H9 (cell line): Measurements from ENCODE around the gene PARM1. TPM values are rescaled to one million over a fixed set of nuclear protein-coding genes. Genes with fewer than 3 reads are reported as not detected.

Experiments
- DNase-seq: peaks from one replicate; pipeline ENCODE4 v3.0.0-alpha.2; 2017
- H2AFZ ChIP-seq: one replicate; pipeline ENCODE4 v1.6.1; 2013; ENCODE audit warnings: mild to moderate bottlenecking, low read length, control low read depth, moderate library complexity
- H2AK5ac ChIP-seq: 2 replicates; pipeline ENCODE4 v1.6.1; 2013; ENCODE audit warnings: low read length, control low read depth, mixed read lengths; ENCODE audit not compliant: insufficient read length
- H2BK120ac ChIP-seq: one replicate; pipeline ENCODE4 v1.6.1; 2013; ENCODE audit warnings: low read depth, mild to moderate bottlenecking, low read length, control low read depth, inconsistent platforms; ENCODE audit not compliant: poor library complexity, severe bottlenecking
- H2BK12ac ChIP-seq: 2 replicates; pipeline ENCODE4 v1.6.1; 2013; ENCODE audit warnings: low read length, control low read depth, mixed read lengths, low read depth; ENCODE audit not compliant: insufficient read length
- H2BK15ac ChIP-seq: 2 replicates; pipeline ENCODE4 v1.6.1; 2013; ENCODE audit warnings: low read depth, low read length, control low read depth
- H2BK20ac ChIP-seq: one replicate; pipeline ENCODE4 v1.6.1; 2013; ENCODE audit warnings: low read depth, mild to moderate bottlenecking, low read length, control low read depth, inconsistent platforms; ENCODE audit not compliant: poor library complexity, severe bottlenecking
- H2BK5ac ChIP-seq: 2 replicates; pipeline ENCODE4 v1.6.1; 2013; ENCODE audit warnings: low read length, control low read depth, mixed read lengths; ENCODE audit not compliant: insufficient read length
- H3K14ac ChIP-seq: 2 replicates; pipeline ENCODE4 v1.6.1; 2013; ENCODE audit warnings: low read length, control low read depth; ENCODE audit not compliant: insufficient read depth
- H3K18ac ChIP-seq: 2 replicates; pipeline ENCODE4 v1.6.1; 2013; ENCODE audit warnings: low read depth, mild to moderate bottlenecking, mixed read lengths, low read length, control low read depth; ENCODE audit not compliant: insufficient read length
- H3K23ac ChIP-seq: 2 replicates; pipeline ENCODE4 v1.6.1; 2013; ENCODE audit warnings: low read length, control low read depth, mixed read lengths, low read depth; ENCODE audit not compliant: insufficient read length
- H3K23me2 ChIP-seq: 2 replicates; pipeline ENCODE4 v1.6.1; 2013; ENCODE audit warnings: low read depth, mild to moderate bottlenecking, mixed read lengths, low read length, control low read depth; ENCODE audit not compliant: insufficient read length, poor library complexity, severe bottlenecking
- H3K27ac ChIP-seq: 2 replicates; pipeline ENCODE4 v1.5.1; 2013; ENCODE audit warnings: low read length, control low read depth, mixed read lengths, low read depth; ENCODE audit not compliant: insufficient read length
- H3K27me3 ChIP-seq: 2 replicates; pipeline ENCODE4 v1.6.1; 2013; ENCODE audit warnings: low read length, control low read depth, inconsistent platforms; ENCODE audit not compliant: insufficient read depth
- H3K4ac ChIP-seq: 2 replicates; pipeline ENCODE4 v1.6.1; 2013; ENCODE audit warnings: low read depth, mild to moderate bottlenecking, control low read depth, inconsistent platforms, low read length, moderate library complexity
- H3K4me1 ChIP-seq: 2 replicates; pipeline ENCODE4 v1.6.1; 2013; ENCODE audit warnings: low read length, control low read depth, inconsistent platforms; ENCODE audit not compliant: insufficient read depth
- H3K4me2 ChIP-seq: 2 replicates; pipeline ENCODE4 v1.6.1; 2013; ENCODE audit warnings: low read length, control low read depth, mixed read lengths; ENCODE audit not compliant: insufficient read length, insufficient read depth
- H3K56ac ChIP-seq: 2 replicates; pipeline ENCODE4 v1.6.1; 2013; ENCODE audit warnings: low read depth, mild to moderate bottlenecking, mixed read lengths, low read length, control low read depth; ENCODE audit not compliant: insufficient read length
- H3K79me1 ChIP-seq: 2 replicates; pipeline ENCODE4 v1.6.1; 2013; ENCODE audit warnings: low read depth, mild to moderate bottlenecking, moderate library complexity, low read length, control low read depth, inconsistent platforms; ENCODE audit not compliant: insufficient read depth, poor library complexity, severe bottlenecking
- H3K79me2 ChIP-seq: 2 replicates; pipeline ENCODE4 v1.6.1; 2013; ENCODE audit warnings: low read length, control low read depth, inconsistent platforms; ENCODE audit not compliant: insufficient read depth
- H3K9ac ChIP-seq: 2 replicates; pipeline ENCODE4 v1.6.1; 2013; ENCODE audit warnings: low read length, control low read depth, mixed read lengths; ENCODE audit not compliant: insufficient read length; ENCODE audit errors: extremely low read depth
- H3K9me3 ChIP-seq: one replicate; pipeline ENCODE4 v1.6.1; 2013; ENCODE audit warnings: low read depth, low read length, inconsistent platforms; ENCODE audit not compliant: control insufficient read depth
- H3T11ph ChIP-seq: one replicate; pipeline ENCODE4 v1.6.1; 2013; ENCODE audit warnings: mild to moderate bottlenecking, low read length, control low read depth, inconsistent platforms
- H4K20me1 ChIP-seq: one replicate; pipeline ENCODE4 v1.6.1; 2013; ENCODE audit not compliant: control insufficient read depth, insufficient read length, insufficient read depth
- H4K5ac ChIP-seq: 2 replicates; pipeline ENCODE4 v1.6.1; 2013; ENCODE audit warnings: low read depth, mild to moderate bottlenecking, mixed read lengths, low read length, control low read depth; ENCODE audit not compliant: insufficient read length
- H4K8ac ChIP-seq: replicated peaks from 2 replicates; pipeline ENCODE4 v1.6.1; 2013; ENCODE audit warnings: low read length, control low read depth, mixed read lengths, low read depth; ENCODE audit not compliant: insufficient read length
- H4K91ac ChIP-seq: 2 replicates; pipeline ENCODE4 v1.6.1; 2013; ENCODE audit warnings: low read depth, mild to moderate bottlenecking, moderate library complexity, mixed read lengths, low read length, control low read depth; ENCODE audit not compliant: insufficient read length
- H3K27ac Mint-ChIP-seq, 3 experiments: 2 replicates in 2 of 3; 3 replicates in 1 of 3; pipeline ENCODE4 v1.8.0; 2020 to 2021; ENCODE audit warnings: mixed read lengths in 3 of 3, mild to moderate bottlenecking in 1 of 3, moderate library complexity in 1 of 3
- H3K27me3 Mint-ChIP-seq: 2 replicates; pipeline ENCODE4 v1.8.0; 2021; ENCODE audit warnings: low read depth, mild to moderate bottlenecking, moderate library complexity, mixed read lengths
- H3K36me3 Mint-ChIP-seq, 3 experiments: 2 replicates in 2 of 3; 3 replicates in 1 of 3; pipeline ENCODE4 v1.8.0; 2020 to 2021; ENCODE audit warnings: low read depth in 3 of 3, mixed read lengths in 3 of 3; ENCODE audit not compliant: insufficient read depth in 1 of 3
- H3K4me1 Mint-ChIP-seq, 2 experiments: 2 replicates each; pipeline ENCODE4 v1.8.0; 2020; ENCODE audit warnings: mixed read lengths in 2 of 2
- H3K4me3 Mint-ChIP-seq, 2 experiments: 2 replicates in 1 of 2; 3 replicates in 1 of 2; pipeline ENCODE4 v1.8.0; 2020 to 2021; ENCODE audit warnings: mild to moderate bottlenecking in 2 of 2, mixed read lengths in 2 of 2, moderate library complexity in 1 of 2
- H3K9me3 Mint-ChIP-seq, 2 experiments: 2 replicates in 1 of 2; 3 replicates in 1 of 2; pipeline ENCODE4 v1.8.0; 2020; ENCODE audit warnings: mild to moderate bottlenecking in 2 of 2, mixed read lengths in 2 of 2, moderate library complexity in 1 of 2
- CTCF ChIP-seq: fragments of 200-600 bp; sonication (generic); conservative IDR thresholded peaks from 3 replicates; pipeline ENCODE4 v1.8.0; 2021; ENCODE audit warnings: antibody characterized with exemption, mild to moderate bottlenecking
- WGBS: extraction: QIAGEN DNeasy Blood & Tissue Kit; methylation state at CpG from one replicate; pipeline ENCODE4 v1.1.7; 2013; ENCODE audit warnings: missing lambda C conversion rate, low lambda C conversion rate, mixed read lengths; ENCODE audit not compliant: insufficient read length; ENCODE audit errors: extremely low coverage; 5-methylcytosine and 5-hydroxymethylcytosine counted together
- total RNA-seq: library from RNA; stranded (reverse); gene quantifications from 2 replicates; pipeline ENCODE4 v1.2.1, GENCODE V29; 2021

Gene PARM1
- total RNA-seq, 1 experiment from 2014 or later = 2.0 TPM

- no peaks in the 10 kb centered on the region for H3K23me2 ChIP-seq
- no peak overlapping the region for H3K27ac ChIP-seq
- no peak overlapping the region for H2BK12ac ChIP-seq
- no peak overlapping the region for H4K8ac ChIP-seq
- H3K18ac ChIP-seq = no peak overlapping the region
- DNase-seq = no peak
- no peak overlapping the region for H3K4me2 ChIP-seq
- H3K4me1 Mint-ChIP-seq = no peaks in the 10 kb centered on the region
- no peak overlapping the region for H3K4ac ChIP-seq
- H2AK5ac ChIP-seq = no peak overlapping the region
- H3K27ac Mint-ChIP-seq = no peak overlapping the region
- H3K23ac ChIP-seq = no peak overlapping the region
- H2AFZ ChIP-seq = no peak overlapping the region
- H2BK20ac ChIP-seq = no peak overlapping the region
- H3K9me3 ChIP-seq = no peaks in the 10 kb centered on the region
- H3K4me3 Mint-ChIP-seq = no peak overlapping the region
- no peak overlapping the region for H3K56ac ChIP-seq
- no peaks in the 10 kb centered on the region for H4K20me1 ChIP-seq
- H2BK15ac ChIP-seq = no peak overlapping the region
- H2BK120ac ChIP-seq = no peak overlapping the region
- H3K27me3 Mint-ChIP-seq = no peaks in the 10 kb centered on the region
- no peaks in the 10 kb centered on the region for H3K27me3 ChIP-seq
- no peaks in the 10 kb centered on the region for H3K9me3 Mint-ChIP-seq
- H3K79me1 ChIP-seq = no peaks in the 10 kb centered on the region
- no peak overlapping the region for H4K5ac ChIP-seq
- TF ChIP-seq CTCF = no peak
- H3K79me2 ChIP-seq = no peaks in the 10 kb centered on the region
- H4K91ac ChIP-seq = no peak overlapping the region
- H3K14ac ChIP-seq = no peak overlapping the region
- no peak overlapping the region for H3K9ac ChIP-seq
- no peak overlapping the region for H2BK5ac ChIP-seq
- H3T11ph ChIP-seq = no peak overlapping the region
- WGBS = no CpG with 5 or more reads among the region's 2 CpGs
- H3K4me1 ChIP-seq = no peaks in the 10 kb centered on the region
- H3K36me3 Mint-ChIP-seq = 0 out of 7 replicates have a peak, but pooled peaks cover 0 to 4% (median 0%) of the 10 kb centered on the region in 3 experiments
Observed at GRCh38 chr4:74884266-74884665, 48.6 kb upstream of the PARM1 start.
